Vagina (tissue), 2 donors: ENCODE results near the gene ITGA11.

Experiments used
- CTCF ChIP-seq, 3 experiments: fragments of 450-650 bp in 2 of 3; fragments of 200-600 bp in 1 of 3; sonication (generic) in 1 of 3; IDR thresholded peaks; one replicate each; pipeline ENCODE4 v1.5.1; 2017 to 2019; ENCODE audit warnings: antibody characterized with exemption in 3 of 3, mild to moderate bottlenecking in 2 of 3, moderate library complexity in 2 of 3
- POLR2AphosphoS5 ChIP-seq, 2 donors: sonication (generic); formaldehyde crosslinking; IDR thresholded peaks; one replicate each; pipeline ENCODE4 v1.9.0; 2017; ENCODE audit warnings: antibody characterized with exemption in 2 of 2, mild to moderate bottlenecking in 2 of 2, low read depth in 1 of 2; ENCODE audit not compliant: insufficient read depth in 1 of 2

DNA sequence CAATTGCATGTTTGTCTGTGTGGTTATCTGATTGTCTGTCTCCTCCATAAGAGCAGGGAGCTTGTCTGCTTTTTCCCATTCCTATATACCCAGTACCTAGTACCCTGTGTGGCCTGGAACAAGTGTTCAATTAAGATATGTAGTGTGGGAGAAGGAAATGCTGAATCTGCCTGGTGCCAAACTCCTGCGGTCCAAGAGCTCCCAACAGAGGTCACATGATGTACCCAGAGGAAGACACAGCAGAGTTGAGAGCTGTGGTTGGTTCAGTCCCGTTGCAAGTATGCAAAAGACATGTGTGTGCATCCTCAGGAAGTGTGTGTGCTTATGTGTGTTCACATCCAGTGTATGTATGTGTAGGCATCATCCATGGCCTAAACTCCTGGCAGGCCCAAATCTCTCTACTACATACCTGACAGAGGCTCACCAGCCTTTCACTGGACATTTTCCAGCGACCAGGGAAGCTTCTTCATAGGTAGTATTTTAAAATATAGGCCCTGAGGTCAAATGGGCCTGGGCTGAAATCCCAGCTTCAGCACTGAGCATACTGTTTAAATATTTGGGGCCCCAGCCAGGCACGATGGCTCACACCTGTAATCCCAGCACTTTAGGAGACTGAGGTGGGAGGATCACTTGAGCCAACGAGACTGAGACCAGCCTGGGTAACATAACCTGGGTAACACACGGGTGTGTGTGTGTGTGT is 34.0 kb upstream of the ITGA11 start:
- TF ChIP-seq CTCF (IDR thresholded peaks at IDR 0.05), result no peak
- TF ChIP-seq POLR2AphosphoS5 (IDR thresholded peaks at IDR 0.05; ENCODE audit: insufficient read depth in 1 of 2, low read depth in 1 of 2), result no peak
